Measurements from ENCODE around the gene MAPK14.
A peak's percentile ranks its signal among the peaks of the same experiment; 100 is the strongest.

The MAPK14 gene

DNA sequence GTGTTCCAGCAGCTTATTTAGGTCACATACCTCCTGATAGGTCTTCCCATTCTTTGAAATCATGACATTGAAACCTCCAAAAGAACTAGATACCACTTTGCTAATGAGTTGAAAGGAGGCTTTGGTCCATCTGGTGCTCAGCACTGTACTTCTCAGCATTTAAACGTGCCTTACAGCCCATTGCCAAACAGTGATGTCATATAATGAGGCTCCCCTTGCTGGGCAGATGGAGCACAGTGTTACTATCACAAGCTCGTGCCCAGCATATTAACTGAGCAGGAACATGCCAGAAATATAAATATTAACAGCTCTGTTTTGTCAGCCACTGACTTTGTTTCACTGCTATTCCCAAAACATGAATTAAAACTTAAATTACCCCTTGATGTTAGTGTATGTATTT lies 77.2 kb downstream of the MAPK14 start:
- no peak for DNase-seq

DNA sequence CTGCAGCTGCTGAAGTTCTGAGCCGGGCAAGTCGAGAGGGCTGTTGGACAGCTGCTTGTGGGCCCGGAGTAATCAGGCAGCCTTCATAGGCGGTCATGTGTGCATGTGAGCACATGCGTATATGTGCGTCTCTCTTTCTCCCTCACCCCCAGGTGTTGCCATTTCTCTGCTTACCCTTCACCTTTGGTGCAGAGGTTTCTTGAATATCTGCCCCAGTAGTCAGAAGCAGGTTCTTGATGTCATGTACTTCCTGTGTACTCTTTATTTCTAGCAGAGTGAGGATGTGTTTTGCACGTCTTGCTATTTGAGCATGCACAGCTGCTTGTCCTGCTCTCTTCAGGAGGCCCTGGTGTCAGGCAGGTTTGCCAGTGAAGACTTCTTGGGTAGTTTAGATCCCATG lies 81.5 kb downstream of the MAPK14 start:
- DNase-seq, result no peak

DNA sequence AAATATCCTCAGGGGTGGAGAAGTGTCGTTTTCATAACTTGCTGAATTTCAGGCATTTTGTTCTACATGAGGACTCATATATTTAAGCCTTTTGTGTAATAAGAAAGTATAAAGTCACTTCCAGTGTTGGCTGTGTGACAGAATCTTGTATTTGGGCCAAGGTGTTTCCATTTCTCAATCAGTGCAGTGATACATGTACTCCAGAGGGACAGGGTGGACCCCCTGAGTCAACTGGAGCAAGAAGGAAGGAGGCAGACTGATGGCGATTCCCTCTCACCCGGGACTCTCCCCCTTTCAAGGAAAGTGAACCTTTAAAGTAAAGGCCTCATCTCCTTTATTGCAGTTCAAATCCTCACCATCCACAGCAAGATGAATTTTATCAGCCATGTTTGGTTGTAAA lies 82.4 kb downstream of the MAPK14 start:
- no peak for DNase-seq

DNA sequence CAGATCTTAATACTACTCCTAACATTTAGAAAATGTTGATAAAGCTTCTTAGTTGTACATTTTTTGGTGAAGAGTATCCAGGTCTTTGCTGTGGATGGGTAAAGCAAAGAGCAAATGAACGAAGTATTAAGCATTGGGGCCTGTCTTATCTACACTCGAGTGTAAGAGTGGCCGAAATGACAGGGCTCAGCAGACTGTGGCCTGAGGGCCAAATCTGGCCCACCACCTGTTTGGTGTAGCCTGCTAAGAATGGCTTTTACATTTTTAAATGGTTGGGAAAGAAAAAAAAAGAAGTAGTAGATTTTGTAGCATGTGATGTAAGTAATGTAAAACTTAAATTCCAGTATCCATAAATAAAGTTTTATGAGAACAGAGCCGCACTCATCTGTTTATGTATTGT lies 83.3 kb downstream of the MAPK14 start:
- no peak for DNase-seq

DNA sequence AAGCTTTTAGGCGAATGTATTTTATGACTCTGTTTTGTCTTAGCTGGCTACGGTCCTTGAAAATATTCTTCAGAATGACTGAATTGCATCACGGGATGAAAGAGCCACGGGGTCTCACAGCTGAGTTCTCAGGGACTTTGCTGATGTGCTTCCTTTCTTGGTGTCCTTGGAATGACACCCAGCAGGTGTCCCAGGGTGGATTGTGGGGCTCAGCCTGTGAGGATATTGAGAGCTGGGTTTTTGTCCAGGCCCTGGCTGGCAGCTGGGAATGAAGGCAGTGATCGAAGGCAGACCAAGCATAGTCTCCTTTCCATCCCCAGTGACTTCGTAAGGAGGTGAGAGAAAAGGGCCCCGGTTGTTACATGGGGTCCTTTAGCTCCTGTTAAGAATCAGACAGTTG lies 83.9 kb downstream of the MAPK14 start:
- DNase-seq, result no peak

DNA sequence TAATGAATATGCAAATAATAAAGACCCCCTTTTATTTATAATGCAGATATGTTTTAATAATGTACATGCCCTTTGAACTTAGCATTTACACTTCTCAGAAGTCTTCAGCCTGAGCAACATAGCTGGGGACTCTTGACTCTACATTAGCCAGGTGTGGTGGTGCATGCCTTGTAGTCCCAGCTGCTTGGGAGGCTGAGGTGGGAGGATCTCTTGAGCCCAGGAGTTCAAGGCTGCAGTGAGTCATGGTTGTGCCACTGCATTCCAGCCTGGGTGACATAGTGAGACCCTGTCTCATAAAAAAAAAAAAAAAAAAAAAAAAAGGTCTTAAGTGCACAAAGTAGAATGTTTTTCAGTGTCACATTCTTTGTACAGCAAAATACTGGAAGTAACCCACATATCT lies 85.4 kb downstream of the MAPK14 start:
- no peak for DNase-seq

DNA sequence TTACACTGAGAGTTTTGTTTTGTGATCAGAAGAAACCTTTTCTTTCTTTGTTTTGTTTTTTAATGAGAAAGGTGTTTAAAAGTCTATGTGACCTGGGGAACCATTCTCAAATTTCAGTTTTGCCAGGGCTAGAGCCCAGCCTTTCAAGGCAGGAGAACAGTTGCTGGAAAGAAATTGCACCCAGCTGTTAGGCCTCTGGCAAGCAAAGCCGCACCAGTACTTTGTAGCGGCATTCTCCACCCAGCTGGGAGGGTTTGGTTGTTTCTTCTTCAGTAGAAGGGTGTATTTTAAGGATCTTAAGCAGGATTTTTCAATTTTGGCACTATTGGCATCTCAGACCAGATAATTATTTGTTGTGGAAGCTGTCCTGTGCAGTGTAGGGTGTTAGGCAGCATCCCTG lies 86.1 kb downstream of the MAPK14 start:
- no peak for DNase-seq

DNA sequence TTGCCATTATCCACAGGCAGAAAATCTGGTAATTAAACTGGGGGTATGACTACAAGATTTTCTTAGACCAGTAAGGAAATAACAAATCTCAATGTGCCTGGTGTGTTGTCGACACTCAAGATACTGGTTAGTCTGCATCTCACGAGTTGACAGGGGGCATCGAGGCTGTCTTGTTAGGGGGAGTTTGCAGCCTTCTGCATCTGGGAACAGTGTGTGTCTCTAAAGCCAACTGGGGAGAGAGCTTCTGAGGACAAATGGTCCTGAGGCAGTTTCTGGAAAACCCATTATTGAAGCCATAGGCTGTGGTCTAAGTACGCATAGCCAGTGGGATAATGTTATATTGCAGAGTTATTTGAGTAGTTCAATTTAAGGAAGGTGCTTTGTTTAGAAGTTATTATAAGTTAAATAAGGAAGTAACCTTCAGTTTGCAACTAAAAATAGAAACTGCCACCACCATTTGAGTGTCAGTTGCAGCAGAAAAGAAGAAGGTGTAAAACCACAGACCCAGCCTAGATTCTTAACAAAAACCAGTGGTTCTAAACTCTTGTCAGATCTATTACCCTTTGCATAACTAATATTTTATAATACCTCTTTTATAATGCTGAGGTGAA lies 87.3 kb downstream of the MAPK14 start:
- DNase-seq, result no peak

DNA sequence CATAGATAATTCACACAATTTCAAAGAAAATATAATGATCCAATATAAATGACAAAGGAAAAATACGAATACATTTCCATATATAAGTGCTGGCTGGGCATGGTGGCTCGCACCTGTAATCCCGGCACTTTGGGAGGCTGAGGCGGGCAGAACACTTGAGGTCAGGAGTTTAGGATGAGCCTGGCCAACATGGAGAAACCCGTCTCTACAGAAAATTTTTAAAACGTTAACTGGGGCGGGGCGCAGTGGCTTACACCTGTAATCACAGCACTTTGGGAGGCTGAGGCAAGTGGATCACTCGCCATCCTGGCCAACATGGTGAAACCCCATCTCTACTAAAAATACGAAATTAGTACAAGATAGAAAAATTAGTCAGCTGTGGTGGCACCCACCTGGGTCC lies 87.8 kb downstream of the MAPK14 start:
- DNase-seq, result no peak

DNA sequence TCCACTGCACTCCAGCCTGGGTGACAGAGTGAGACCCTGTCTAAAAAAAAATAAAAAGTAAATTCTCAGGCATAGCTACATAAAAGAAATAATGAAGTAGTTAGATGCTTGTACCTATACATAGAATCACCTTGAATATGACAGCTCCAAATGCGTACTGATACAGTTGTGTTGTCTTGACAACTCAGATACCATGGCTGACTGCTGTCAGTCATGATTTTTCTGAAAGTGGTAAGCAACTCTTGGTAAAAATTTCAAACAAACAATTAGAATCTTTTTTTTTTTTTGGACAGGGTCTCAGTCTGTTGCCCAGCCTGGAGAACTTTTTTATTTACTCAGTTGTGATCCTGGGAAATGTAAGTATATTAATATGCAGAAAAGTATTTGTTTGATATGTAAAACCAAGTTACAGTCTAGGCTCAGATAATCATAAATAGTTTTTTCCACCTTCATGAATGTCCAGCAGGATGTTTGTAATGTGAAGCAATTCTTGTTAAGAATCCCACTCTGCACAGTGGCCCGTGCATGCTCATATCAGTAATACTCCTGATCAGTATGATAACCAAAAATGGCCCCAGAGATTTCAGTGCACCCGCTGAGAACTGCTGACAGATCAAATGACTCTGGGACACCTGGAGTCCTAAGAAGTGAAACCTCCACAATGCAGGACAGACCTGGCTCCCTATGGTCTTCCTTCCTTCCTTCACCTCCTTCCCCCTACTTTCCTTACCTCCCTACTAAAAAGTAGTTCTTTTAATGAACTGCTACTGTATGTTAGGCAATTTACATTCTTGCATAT lies 88.7 kb downstream of the MAPK14 start:
- DNase-seq, result no peak

DNA sequence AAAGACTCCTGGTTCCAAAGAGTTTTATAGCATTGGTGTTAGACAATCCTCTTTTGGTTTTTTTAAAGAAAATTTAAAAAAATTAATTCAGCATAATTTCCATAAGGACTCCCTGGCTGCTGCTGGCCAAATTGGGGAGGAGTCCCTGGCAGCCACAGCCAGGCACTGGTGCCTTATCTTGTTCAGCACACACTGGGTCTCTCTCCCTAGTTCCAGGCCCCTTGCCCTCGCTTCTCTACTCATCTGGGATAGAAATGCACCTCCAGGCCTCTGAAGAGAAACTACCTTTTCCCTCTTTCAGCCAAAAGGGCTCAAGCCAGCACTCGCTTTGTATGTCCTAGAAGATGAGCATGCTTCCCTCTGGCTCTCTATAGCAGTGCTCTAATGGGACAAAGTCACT lies 89.3 kb downstream of the MAPK14 start:
- no peak for DNase-seq

DNA sequence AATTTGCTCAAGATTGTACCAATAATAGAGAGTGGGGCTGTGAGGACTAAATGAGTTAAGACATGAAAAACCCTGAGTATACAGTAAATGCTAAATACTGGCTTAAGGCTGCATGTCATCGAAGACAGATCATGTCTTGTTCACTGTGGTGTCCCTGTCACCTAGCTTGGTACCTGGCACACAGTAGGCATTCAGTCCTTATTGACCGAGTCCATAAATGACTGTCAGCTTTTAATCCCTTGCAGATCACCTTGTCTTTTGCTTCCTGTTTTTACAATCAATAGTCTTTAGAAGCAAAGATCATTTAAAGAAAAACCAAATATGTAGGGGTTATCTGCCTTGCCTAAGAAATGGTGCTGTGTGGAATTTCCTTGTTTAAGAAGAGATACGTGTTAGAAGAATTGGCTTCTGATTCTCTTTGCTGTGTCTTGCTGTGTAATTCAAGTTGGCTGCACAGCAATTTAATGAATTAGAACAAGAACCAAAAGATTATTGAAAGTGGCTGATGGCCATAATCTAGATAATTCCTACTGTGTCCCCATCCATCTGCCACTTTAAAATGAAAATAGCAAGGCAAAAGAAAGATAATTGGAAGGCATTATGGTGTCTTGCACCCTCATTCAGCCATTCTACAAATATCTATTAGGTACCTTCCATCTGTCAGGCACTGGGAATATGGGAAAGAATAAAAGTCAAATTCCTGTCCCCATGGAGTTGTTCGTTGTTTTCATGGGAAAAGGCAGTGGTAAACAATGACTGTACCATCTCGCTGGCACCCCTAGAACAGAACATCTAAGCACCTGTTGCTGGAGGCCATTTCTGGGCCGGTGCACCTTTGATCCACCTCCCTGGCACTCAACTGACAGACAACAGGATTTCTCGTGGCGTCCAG lies 90.3 kb downstream of the MAPK14 start:
- no peak for DNase-seq

DNA sequence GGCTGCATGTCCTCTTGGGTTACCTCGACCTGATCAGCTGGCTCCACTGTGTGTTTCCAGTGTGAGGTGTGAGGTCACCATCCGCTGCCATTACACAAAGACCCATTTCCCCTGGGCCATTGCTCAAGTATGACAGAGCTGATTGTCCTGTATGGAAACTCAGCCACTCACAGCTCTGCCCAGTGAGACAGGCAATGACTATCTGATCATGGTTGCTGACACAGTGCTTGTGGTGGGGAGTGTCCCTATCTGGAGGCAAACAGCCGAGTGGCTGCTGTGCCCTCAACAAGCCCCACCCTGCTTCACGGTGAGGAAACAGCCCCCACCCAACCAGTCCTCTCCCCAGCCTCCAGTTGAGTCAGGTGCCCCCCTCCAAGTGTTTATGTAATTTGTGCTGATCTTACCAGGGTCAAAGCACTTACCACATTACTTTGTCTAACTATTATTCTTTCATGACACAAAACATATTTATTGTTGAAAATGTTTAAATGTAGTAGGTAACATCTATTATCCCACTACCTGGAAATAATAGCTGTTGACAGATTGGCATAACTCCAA lies 91.0 kb downstream of the MAPK14 start:
- peak; percentile 54 to 64 for DNase-seq

DNA sequence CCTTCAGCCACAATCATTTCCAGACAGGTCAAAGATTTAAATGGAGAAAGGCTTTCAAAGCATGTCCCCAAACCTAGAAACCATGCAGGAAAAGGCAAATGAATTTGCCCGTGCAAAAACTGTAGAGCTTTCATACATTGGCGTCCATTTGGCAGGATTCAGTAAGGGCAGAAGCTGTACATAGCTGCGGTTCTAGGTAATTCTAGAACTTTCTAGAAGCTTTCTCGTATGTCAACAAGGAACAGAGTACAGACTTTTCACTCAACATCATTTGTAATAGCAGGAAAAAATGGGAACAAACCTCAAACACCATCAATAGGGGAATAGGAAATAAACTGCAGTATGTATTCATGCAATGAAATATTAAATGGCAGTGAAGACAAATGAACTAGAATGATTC lies 91.6 kb downstream of the MAPK14 start:
- DNase-seq, result no peak

DNA sequence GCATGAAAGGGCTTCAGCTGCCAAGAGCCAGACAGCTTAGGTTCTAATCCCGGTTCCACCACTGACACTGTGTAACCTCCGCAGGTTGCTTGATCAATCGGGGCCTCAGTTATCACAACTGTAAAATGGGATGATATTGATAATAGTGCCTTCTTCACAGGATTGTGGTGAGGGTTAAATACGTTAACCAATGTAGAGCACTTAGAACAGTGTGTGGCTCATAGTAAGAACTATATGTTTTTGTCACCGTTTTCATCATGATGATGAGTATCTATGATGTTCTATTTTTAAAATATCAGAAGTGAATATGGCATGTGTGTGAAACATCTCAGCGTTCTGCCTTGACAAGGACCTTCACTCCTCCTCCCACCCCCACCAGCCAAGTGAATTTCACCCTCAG lies 92.4 kb downstream of the MAPK14 start:
- DNase-seq, result no peak

DNA sequence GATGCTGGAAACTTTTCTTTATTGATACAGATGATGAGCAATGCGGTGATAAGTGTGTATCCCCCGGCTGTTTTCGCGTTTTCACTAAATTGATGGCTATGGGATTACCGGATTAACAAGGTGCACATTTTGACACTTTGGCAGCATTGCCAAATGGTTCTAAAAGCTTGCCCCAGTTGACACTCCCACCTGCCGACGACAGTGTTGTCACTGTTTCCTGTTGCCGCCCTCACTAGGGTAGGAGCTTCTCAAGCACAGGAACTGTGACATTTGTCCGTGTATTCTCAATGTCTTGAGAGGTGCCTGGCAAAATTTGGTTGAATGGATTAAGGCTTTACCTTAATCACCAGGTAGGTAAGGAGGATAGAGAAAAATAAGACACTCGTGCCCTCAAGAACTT lies 92.9 kb downstream of the MAPK14 start:
- peak; percentile 73 to 79 for DNase-seq

DNA sequence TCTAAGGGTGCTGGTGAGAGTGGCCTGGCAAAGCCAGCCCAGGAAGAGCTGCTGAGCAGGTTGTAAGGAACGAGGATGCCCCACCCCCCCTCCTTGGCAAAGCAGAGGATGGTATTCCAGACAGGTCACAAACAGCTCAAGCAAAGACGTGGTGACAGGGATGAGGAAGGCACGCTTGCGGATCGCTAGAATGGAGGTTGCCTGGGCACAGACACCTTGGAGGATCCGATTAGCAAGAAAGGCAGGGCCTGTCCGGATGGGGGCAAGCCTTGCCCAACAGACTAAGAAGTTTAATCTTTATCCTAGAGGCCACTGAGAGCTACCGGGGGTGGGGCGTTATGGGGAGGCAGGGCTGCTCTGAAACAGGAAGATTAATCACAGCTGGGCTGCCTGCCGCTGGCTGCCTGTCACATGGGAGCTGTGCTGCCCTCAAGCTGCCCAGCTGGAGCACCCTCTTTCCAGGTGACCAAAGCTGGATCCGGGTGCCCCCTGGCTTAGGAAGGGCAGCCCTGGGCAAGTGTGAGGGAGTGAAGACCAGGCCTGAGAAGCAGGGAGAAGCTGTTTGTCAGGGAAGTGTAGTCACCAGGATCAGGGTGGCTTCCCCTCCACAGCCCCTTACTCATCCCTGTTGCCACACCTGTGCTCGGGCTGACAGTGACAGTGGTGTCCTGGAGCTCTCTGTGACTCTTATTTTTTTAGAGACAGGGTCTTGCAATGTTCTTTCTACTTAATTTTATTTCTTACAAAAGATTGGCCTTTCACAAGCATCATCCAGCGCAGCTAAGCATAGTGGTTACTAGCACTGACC lies 93.6 kb downstream of the MAPK14 start:
- peak; percentile 52 to 55 for DNase-seq

DNA sequence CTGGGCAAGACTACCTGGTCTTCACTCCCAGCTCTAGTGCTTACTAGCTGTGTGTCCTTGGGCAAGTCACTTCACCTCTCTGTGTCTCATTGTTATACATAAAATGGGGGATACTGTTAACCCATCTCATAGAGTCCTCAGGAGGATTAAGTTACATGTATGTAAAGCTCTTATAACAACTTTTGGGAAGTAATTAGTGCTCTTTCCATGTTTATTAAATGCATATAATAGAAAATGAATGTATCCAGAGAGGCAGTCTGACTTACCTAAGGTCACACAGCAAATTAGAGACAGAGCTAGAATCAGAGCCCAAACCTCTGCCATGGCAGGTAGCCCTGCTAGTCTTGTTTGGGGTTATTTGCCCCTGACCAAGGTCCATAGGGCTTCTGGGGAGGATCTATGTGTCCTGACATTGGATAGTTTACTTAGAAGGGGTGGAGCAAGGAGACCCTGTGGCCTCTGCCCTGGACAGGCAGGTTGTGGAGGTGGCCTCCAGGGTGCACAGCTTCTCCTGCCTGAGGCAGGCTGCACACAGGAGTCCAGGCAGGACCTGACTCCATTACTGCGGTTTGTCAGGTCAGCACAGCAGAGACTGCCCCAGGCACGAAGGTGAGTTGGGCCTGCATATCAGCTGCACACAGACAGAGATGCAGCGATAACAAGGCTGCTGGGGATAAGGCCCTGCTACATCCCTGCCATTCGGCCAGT lies 94.3 kb downstream of the MAPK14 start:
- DNase-seq, result no peak

DNA sequence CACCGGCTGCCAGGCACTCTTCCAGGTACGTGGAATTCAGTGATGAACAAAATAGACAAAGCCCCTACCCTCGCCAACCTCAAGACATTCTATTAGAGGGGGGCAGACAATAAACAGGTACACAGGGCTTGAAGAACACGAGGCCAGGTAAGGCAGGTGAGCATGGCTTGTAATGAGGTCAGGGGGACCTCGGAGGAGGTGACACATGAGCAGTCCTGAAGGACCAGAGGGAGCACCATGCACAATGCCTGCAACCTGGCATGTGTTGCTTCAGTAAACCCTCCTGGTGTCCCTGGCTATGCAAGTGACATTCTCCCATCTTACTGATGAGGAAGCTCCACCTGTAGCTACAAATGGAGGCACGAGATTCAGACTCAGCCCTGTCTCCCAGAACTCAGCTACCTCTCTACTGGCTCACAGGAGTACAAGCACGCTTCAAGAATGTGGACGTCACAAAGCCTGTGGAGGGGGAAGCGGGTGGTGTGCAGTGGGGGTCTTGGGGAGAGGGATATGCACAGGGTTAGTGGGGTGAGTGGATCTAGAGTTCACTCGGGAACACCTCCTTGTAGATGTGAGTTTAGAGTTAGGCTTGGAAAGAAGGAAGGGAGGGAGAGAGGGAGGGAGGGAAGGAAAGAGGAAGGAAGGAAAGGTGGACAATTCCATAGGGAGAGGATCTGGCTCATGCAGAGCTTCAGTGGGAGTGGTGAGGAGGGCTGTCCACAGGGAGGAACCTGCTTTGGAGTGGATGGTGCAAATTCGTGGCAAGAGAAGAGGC lies 95.1 kb downstream of the MAPK14 start:
- no peak for DNase-seq

DNA sequence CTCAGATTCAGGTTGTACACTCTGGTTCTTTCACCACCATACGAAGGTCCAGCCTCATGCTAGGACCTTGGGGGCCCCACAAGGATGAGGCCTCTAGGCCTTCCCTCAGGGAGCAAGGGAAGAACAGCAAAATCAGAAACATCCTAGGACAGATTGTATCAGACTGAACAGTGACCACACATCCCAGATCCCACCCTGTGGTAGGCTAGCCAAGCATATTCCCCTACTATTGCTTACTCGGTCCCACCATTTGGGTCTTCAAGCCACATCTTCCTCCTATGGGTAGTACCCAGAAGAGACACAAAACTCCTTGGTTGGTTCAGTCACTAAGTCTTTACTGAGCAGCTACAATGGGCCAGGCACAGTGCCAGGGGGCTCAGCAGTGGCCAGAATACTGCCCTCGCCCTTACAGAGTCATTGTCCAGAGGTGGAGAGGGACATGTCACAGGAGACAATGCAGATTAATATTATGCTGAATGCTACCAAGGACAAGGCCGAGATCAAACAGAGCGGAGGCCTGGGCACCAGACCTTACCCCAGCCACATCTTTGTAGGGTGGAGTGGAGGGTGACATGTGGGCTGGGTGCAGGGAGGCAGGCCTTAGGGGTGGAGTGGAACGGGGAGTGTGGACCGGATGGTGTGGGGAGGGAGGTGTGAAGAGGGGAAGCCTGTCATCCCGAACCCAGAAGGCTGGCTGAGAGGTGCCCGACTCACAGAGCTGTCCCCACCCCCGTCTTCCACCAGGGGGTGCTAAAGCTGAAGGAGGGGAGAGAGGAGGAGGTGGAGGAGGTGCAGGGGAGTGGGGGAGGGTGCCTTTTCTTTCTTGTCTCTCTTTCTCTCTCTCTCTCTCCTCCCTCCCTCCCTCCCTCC lies 95.9 kb downstream of the MAPK14 start:
- DNase-seq, result peak; percentile 84 to 92
